Measurements from ENCODE around the gene C10orf71.

Gene C10orf71

GRCh38 chr10:49308881-49309280 lies 9.9 kb downstream of the C10orf71 start:
- Histone ChIP-seq H3K9ac (ENCODE audit: low read depth, low read length) (no peak overlapping the region), H3K4me3 (ENCODE audit: low read length) (no peak overlapping the region), H3K27me3 (ENCODE audit: insufficient read depth, low read length) (0 out of 2 replicates have a peak, but pooled peaks cover 2% of the 10 kb centered on the region), H3K36me3 (ENCODE audit: insufficient read depth, low read length) (no peaks in the 10 kb centered on the region), H3K4me1 (ENCODE audit: insufficient read depth, low read length) (0 out of 2 replicates have a peak, but pooled peaks cover under 1% of the 10 kb centered on the region), H3K9me3 (ENCODE audit: insufficient read depth, low read depth, low read length) (no peaks in the 10 kb centered on the region), H3K27ac (ENCODE audit: low read depth, low read length) (no peak overlapping the region)
- 92% methylated on average over 5 of the region's 5 CpGs for WGBS

- Histone ChIP-seq H3K27me3 (ENCODE audit: insufficient read depth, low read length) (0 out of 2 replicates have a peak, but pooled peaks cover 2% of the 10 kb centered on the region), H3K4me1 (ENCODE audit: insufficient read depth, low read length) (no peaks in the 10 kb centered on the region), H3K4me3 (ENCODE audit: low read length) (no peak overlapping the region), H3K9ac (ENCODE audit: low read depth, low read length) (no peak overlapping the region), H3K27ac (ENCODE audit: low read depth, low read length) (no peak overlapping the region), H3K9me3 (ENCODE audit: insufficient read depth, low read depth, low read length) (no peaks in the 10 kb centered on the region), H3K36me3 (ENCODE audit: insufficient read depth, low read length) (no peaks in the 10 kb centered on the region)
- 88% methylated on average over 9 of the region's 9 CpGs for WGBS
Observed at GRCh38 chr10:49309691-49310411, 10.9 kb downstream of the C10orf71 start.

GRCh38 chr10:49310460-49310859 lies 11.5 kb downstream of the C10orf71 start:
- Histone ChIP-seq H3K27ac (ENCODE audit: low read depth, low read length) (no peak overlapping the region), H3K9me3 (ENCODE audit: insufficient read depth, low read depth, low read length) (no peaks in the 10 kb centered on the region), H3K4me3 (ENCODE audit: low read length) (no peak overlapping the region), H3K4me1 (ENCODE audit: insufficient read depth, low read length) (no peaks in the 10 kb centered on the region), H3K36me3 (ENCODE audit: insufficient read depth, low read length) (no peaks in the 10 kb centered on the region), H3K9ac (ENCODE audit: low read depth, low read length) (no peak overlapping the region), H3K27me3 (ENCODE audit: insufficient read depth, low read length) (0 out of 2 replicates have a peak, but pooled peaks cover 2% of the 10 kb centered on the region)
- 93% methylated on average over 5 of the region's 5 CpGs for WGBS

- H3K4me1 ChIP-seq (ENCODE audit: insufficient read depth, low read length) = no peaks in the 10 kb centered on the region
- whole genome bisulfite sequencing = 94% methylated on average over 6 of the region's 7 CpGs
- no peak overlapping the region for H3K27ac ChIP-seq (ENCODE audit: low read depth, low read length)
- no peaks in the 10 kb centered on the region for H3K36me3 ChIP-seq (ENCODE audit: insufficient read depth, low read length)
- no peaks in the 10 kb centered on the region for H3K9me3 ChIP-seq (ENCODE audit: insufficient read depth, low read depth, low read length)
- no peak overlapping the region for H3K9ac ChIP-seq (ENCODE audit: low read depth, low read length)
- 0 out of 2 replicates have a peak, but pooled peaks cover 2% of the 10 kb centered on the region for H3K27me3 ChIP-seq (ENCODE audit: insufficient read depth, low read length)
- no peak overlapping the region for H3K4me3 ChIP-seq (ENCODE audit: low read length)
Observed at GRCh38 chr10:49310901-49311554, 12.1 kb downstream of the C10orf71 start.

GRCh38 chr10:49311555-49312236 lies 12.7 kb downstream of the C10orf71 start:
- Histone ChIP-seq H3K9me3 (ENCODE audit: insufficient read depth, low read depth, low read length) (no peaks in the 10 kb centered on the region), H3K9ac (ENCODE audit: low read depth, low read length) (no peak overlapping the region), H3K4me3 (ENCODE audit: low read length) (no peak overlapping the region), H3K4me1 (ENCODE audit: insufficient read depth, low read length) (no peaks in the 10 kb centered on the region), H3K27me3 (ENCODE audit: insufficient read depth, low read length) (0 out of 2 replicates have a peak, but pooled peaks cover 2% of the 10 kb centered on the region), H3K36me3 (ENCODE audit: insufficient read depth, low read length) (no peaks in the 10 kb centered on the region), H3K27ac (ENCODE audit: low read depth, low read length) (no peak overlapping the region)
- 96% methylated on average over 4 of the region's 4 CpGs for WGBS

GRCh38 chr10:49312246-49312869 lies 13.4 kb downstream of the C10orf71 start:
- Histone ChIP-seq H3K9me3 (ENCODE audit: insufficient read depth, low read depth, low read length) (no peaks in the 10 kb centered on the region), H3K4me3 (ENCODE audit: low read length) (no peak overlapping the region), H3K36me3 (ENCODE audit: insufficient read depth, low read length) (no peaks in the 10 kb centered on the region), H3K27me3 (ENCODE audit: insufficient read depth, low read length) (0 out of 2 replicates have a peak, but pooled peaks cover 2% of the 10 kb centered on the region), H3K27ac (ENCODE audit: low read depth, low read length) (no peak overlapping the region), H3K9ac (ENCODE audit: low read depth, low read length) (no peak overlapping the region), H3K4me1 (ENCODE audit: insufficient read depth, low read length) (no peaks in the 10 kb centered on the region)
- WGBS = 95% methylated on average over 6 of the region's 7 CpGs

GRCh38 chr10:49313501-49314070 lies 14.6 kb downstream of the C10orf71 start:
- Histone ChIP-seq H3K27ac (ENCODE audit: low read depth, low read length) (no peak overlapping the region), H3K4me3 (ENCODE audit: low read length) (no peak overlapping the region), H3K4me1 (ENCODE audit: insufficient read depth, low read length) (no peaks in the 10 kb centered on the region), H3K9ac (ENCODE audit: low read depth, low read length) (no peak overlapping the region), H3K36me3 (ENCODE audit: insufficient read depth, low read length) (no peaks in the 10 kb centered on the region), H3K9me3 (ENCODE audit: insufficient read depth, low read depth, low read length) (no peaks in the 10 kb centered on the region), H3K27me3 (ENCODE audit: insufficient read depth, low read length) (0 out of 2 replicates have a peak, but pooled peaks cover 2% of the 10 kb centered on the region)
- 92% methylated on average over 11 of the region's 11 CpGs for WGBS

- 93% methylated on average over 5 of the region's 5 CpGs for WGBS
- H3K4me3 ChIP-seq (ENCODE audit: low read length) = no peak overlapping the region
- 0 out of 2 replicates have a peak, but pooled peaks cover 2% of the 10 kb centered on the region for H3K27me3 ChIP-seq (ENCODE audit: insufficient read depth, low read length)
- no peaks in the 10 kb centered on the region for H3K4me1 ChIP-seq (ENCODE audit: insufficient read depth, low read length)
- H3K9ac ChIP-seq (ENCODE audit: low read depth, low read length) = no peak overlapping the region
- H3K36me3 ChIP-seq (ENCODE audit: insufficient read depth, low read length) = no peaks in the 10 kb centered on the region
- H3K9me3 ChIP-seq (ENCODE audit: insufficient read depth, low read depth, low read length) = no peaks in the 10 kb centered on the region
- no peak overlapping the region for H3K27ac ChIP-seq (ENCODE audit: low read depth, low read length)
Observed at GRCh38 chr10:49314806-49315205, 15.8 kb downstream of the C10orf71 start.

- no peak overlapping the region for H3K27ac ChIP-seq (ENCODE audit: low read depth, low read length)
- no peaks in the 10 kb centered on the region for H3K9me3 ChIP-seq (ENCODE audit: insufficient read depth, low read depth, low read length)
- H3K27me3 ChIP-seq (ENCODE audit: insufficient read depth, low read length) = no peaks in the 10 kb centered on the region
- H3K9ac ChIP-seq (ENCODE audit: low read depth, low read length) = no peak overlapping the region
- no peaks in the 10 kb centered on the region for H3K36me3 ChIP-seq (ENCODE audit: insufficient read depth, low read length)
- no peak overlapping the region for H3K4me3 ChIP-seq (ENCODE audit: low read length)
- WGBS = 93% methylated on average over 6 of the region's 6 CpGs
- no peaks in the 10 kb centered on the region for H3K4me1 ChIP-seq (ENCODE audit: insufficient read depth, low read length)
Observed at GRCh38 chr10:49318028-49318427, 19.1 kb downstream of the C10orf71 start.

- H3K9ac ChIP-seq (ENCODE audit: low read depth, low read length) = no peak overlapping the region
- H3K9me3 ChIP-seq (ENCODE audit: insufficient read depth, low read depth, low read length) = no peaks in the 10 kb centered on the region
- no peak overlapping the region for H3K4me3 ChIP-seq (ENCODE audit: low read length)
- H3K27me3 ChIP-seq (ENCODE audit: insufficient read depth, low read length) = no peaks in the 10 kb centered on the region
- H3K27ac ChIP-seq (ENCODE audit: low read depth, low read length) = no peak overlapping the region
- H3K4me1 ChIP-seq (ENCODE audit: insufficient read depth, low read length) = no peaks in the 10 kb centered on the region
- no peaks in the 10 kb centered on the region for H3K36me3 ChIP-seq (ENCODE audit: insufficient read depth, low read length)
Observed at GRCh38 chr10:49318755-49319154, 19.8 kb downstream of the C10orf71 start.
